NB4 (cell line): ENCODE data around the gene LRRTM4.

ENCODE experiments used
- POLR2A ChIP-seq: IDR thresholded peaks from 2 replicates; pipeline ENCODE4 v1.6.1; 2011; ENCODE audit warnings: mild to moderate bottlenecking; ENCODE audit not compliant: insufficient read length; ENCODE audit errors: extremely low read depth
- TF ChIP-seq, protein P1 (sequence below): IDR thresholded peaks from one replicate; pipeline ENCODE4 v1.5.1; 2012; ENCODE audit warnings: low read depth, low read length
- TF ChIP-seq, protein P2 (sequence below): IDR thresholded peaks from 2 replicates; pipeline ENCODE4 v1.6.1; 2011; ENCODE audit warnings: low read depth, low read length

DNA sequence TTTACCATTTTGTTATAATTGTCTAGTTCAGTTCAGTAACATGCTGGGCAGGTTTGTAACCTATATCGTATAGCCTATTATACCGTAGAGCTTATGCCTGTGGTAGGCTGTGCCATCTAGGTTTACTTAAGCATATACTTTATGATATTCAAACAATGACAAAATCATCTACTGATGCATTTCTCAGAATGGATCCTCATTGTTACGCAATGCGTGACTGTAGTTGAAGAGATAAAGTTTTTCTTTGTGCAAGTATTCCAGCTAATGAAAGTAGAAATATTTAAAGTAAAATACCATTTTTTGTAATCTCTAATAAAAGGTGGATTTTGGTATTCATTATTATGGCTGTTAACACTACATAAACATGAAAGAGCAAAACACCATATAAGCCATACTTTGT, 100.2 kb downstream of the LRRTM4 start:
- TF ChIP-seq, protein P1, sequence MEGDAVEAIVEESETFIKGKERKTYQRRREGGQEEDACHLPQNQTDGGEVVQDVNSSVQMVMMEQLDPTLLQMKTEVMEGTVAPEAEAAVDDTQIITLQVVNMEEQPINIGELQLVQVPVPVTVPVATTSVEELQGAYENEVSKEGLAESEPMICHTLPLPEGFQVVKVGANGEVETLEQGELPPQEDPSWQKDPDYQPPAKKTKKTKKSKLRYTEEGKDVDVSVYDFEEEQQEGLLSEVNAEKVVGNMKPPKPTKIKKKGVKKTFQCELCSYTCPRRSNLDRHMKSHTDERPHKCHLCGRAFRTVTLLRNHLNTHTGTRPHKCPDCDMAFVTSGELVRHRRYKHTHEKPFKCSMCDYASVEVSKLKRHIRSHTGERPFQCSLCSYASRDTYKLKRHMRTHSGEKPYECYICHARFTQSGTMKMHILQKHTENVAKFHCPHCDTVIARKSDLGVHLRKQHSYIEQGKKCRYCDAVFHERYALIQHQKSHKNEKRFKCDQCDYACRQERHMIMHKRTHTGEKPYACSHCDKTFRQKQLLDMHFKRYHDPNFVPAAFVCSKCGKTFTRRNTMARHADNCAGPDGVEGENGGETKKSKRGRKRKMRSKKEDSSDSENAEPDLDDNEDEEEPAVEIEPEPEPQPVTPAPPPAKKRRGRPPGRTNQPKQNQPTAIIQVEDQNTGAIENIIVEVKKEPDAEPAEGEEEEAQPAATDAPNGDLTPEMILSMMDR, result no peak
- TF ChIP-seq POLR2A, result no peak
- TF ChIP-seq, protein P2, sequence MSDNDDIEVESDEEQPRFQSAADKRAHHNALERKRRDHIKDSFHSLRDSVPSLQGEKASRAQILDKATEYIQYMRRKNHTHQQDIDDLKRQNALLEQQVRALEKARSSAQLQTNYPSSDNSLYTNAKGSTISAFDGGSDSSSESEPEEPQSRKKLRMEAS, result no peak
